HG03571 (cell line): ENCODE results near the gene SNX30.
A peak's percentile ranks its signal among the peaks of the same experiment; 100 is the strongest.
"Not testable (repeated sequence)": the region's sequence is repeated elsewhere in the genome, so short reads cannot be mapped to it uniquely, and the experiment has no call there.

Experiments used
- ATAC-seq: cut with Tn5 transposase; IDR thresholded peaks from one replicate; pipeline ENCODE4 v1.9.1; 2021; ENCODE audit not compliant: unreplicated experiment

The SNX30 gene

GRCh38 chr9:112750016-112750763 lies at the start of gene SNX30:
Gene SNX30, plus strand, starts transcription at chr9:112750760. Its CDS starts 242 bp downstream, at chr9:112751002.
- ATAC-seq = peak; percentile 78

- ATAC-seq = no peak
These were observed 47.3 kb upstream of the SNX30 start for GRCh38 chr9:112703304-112703703.

- no peak for ATAC-seq
These were observed 44.7 kb upstream of the SNX30 start for GRCh38 chr9:112705768-112706427.

- ATAC-seq = no peak
These were observed 39.4 kb upstream of the SNX30 start for GRCh38 chr9:112711050-112711689.

GRCh38 chr9:112712678-112713077 lies 37.9 kb upstream of the SNX30 start:
- no peak for ATAC-seq

GRCh38 chr9:112717661-112718331 lies 32.8 kb upstream of the SNX30 start, which contains the start of gene INIP:
Gene INIP, minus strand, starts transcription at chr9:112718117. Its CDS starts 1,632 bp downstream, at chr9:112716485.
- peak; percentile 91 for ATAC-seq

GRCh38 chr9:112719241-112719691 lies 31.3 kb upstream of the SNX30 start:
- ATAC-seq = no peak

- ATAC-seq = no peak
These were observed 30.9 kb upstream of the SNX30 start for GRCh38 chr9:112719696-112720095.

- no peak for ATAC-seq
These were observed 30.3 kb upstream of the SNX30 start for GRCh38 chr9:112720113-112720780.

- ATAC-seq = not testable (repeated sequence)
These were observed 27.8 kb upstream of the SNX30 start for GRCh38 chr9:112722749-112723148.

GRCh38 chr9:112725961-112726360 lies 24.6 kb upstream of the SNX30 start:
- ATAC-seq = no peak

GRCh38 chr9:112726428-112726827 lies 24.1 kb upstream of the SNX30 start:
- ATAC-seq = no peak

- ATAC-seq = no peak
These were observed 22.2 kb upstream of the SNX30 start for GRCh38 chr9:112728401-112728800.

GRCh38 chr9:112731971-112732370 lies 18.6 kb upstream of the SNX30 start:
- ATAC-seq = no peak

GRCh38 chr9:112734892-112735291 lies 15.7 kb upstream of the SNX30 start:
- ATAC-seq = no peak

GRCh38 chr9:112743216-112743836 lies 7.2 kb upstream of the SNX30 start:
- ATAC-seq = no peak

- ATAC-seq = no peak
These were observed 6.4 kb upstream of the SNX30 start for GRCh38 chr9:112744177-112744576.

- no peak for ATAC-seq
These were observed 3.5 kb upstream of the SNX30 start for GRCh38 chr9:112747094-112747493.

GRCh38 chr9:112750764-112751055 lies 150 bp downstream of the SNX30 start:
- no peak for ATAC-seq

- peak; percentile 25 for ATAC-seq
These were observed 666 bp downstream of the SNX30 start for GRCh38 chr9:112751056-112751795.
